Neural progenitor cell (in vitro differentiated cells): ENCODE measurements around the gene RPAP3.

Experiments
- CTCF ChIP-seq: fragments of 200-600 bp; sonication (generic); IDR thresholded peaks from 2 replicates; pipeline ENCODE4 v1.5.1; 2017; ENCODE audit warnings: antibody characterized with exemption, mild to moderate bottlenecking
- EZH2 ChIP-seq: fragments of 200-600 bp; sonication (generic); IDR thresholded peaks from 2 replicates; pipeline ENCODE4 v1.6.1; 2017; ENCODE audit warnings: antibody characterized with exemption, mild to moderate bottlenecking, moderate library complexity
- EZH2phosphoT487 ChIP-seq: fragments of 200-600 bp; sonication (generic); IDR thresholded peaks from 2 replicates; pipeline ENCODE4 v1.6.1; 2017; ENCODE audit warnings: antibody characterized with exemption

GRCh38 chr12:47744778-47745436 lies 39.1 kb upstream of the RPAP3 start:
- TF ChIP-seq EZH2phosphoT487 (no peak), EZH2 (no peak), CTCF (no peak)
